ENCODE results near the gene TAS2R46.

DNA sequence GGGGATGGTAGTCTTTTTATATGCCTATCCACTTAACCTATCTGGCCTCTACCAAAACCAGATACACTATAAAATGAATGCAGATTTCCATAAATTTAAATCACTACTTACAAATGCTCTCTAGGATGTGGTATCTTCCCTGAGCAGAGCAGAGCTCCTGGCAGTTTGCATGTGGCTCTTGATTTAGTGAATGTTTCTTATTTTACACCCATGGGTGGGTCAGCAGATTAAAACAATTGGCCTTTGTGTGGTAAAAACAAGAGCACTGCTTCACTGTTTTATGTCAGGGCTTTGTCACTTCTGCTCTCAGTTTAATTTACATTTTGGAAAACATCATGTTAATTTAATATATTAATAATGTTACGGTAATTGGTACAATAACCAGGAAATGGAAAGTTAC is 45.2 kb downstream of the TAS2R46 start:
- no peak for TF ChIP-seq POLR2A (IDR thresholded peaks at IDR 0.05)
- TF ChIP-seq, protein P1, sequence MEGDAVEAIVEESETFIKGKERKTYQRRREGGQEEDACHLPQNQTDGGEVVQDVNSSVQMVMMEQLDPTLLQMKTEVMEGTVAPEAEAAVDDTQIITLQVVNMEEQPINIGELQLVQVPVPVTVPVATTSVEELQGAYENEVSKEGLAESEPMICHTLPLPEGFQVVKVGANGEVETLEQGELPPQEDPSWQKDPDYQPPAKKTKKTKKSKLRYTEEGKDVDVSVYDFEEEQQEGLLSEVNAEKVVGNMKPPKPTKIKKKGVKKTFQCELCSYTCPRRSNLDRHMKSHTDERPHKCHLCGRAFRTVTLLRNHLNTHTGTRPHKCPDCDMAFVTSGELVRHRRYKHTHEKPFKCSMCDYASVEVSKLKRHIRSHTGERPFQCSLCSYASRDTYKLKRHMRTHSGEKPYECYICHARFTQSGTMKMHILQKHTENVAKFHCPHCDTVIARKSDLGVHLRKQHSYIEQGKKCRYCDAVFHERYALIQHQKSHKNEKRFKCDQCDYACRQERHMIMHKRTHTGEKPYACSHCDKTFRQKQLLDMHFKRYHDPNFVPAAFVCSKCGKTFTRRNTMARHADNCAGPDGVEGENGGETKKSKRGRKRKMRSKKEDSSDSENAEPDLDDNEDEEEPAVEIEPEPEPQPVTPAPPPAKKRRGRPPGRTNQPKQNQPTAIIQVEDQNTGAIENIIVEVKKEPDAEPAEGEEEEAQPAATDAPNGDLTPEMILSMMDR (IDR thresholded peaks at IDR 0.05): no peak
